Measurements from ENCODE around the gene ANP32E.

- no peak for TF ChIP-seq CHD2 (IDR thresholded peaks at IDR 0.05; ENCODE audit: low read length)
- TF ChIP-seq, protein P1, sequence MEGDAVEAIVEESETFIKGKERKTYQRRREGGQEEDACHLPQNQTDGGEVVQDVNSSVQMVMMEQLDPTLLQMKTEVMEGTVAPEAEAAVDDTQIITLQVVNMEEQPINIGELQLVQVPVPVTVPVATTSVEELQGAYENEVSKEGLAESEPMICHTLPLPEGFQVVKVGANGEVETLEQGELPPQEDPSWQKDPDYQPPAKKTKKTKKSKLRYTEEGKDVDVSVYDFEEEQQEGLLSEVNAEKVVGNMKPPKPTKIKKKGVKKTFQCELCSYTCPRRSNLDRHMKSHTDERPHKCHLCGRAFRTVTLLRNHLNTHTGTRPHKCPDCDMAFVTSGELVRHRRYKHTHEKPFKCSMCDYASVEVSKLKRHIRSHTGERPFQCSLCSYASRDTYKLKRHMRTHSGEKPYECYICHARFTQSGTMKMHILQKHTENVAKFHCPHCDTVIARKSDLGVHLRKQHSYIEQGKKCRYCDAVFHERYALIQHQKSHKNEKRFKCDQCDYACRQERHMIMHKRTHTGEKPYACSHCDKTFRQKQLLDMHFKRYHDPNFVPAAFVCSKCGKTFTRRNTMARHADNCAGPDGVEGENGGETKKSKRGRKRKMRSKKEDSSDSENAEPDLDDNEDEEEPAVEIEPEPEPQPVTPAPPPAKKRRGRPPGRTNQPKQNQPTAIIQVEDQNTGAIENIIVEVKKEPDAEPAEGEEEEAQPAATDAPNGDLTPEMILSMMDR (IDR thresholded peaks at IDR 0.05; ENCODE audit: control extremely low read depth in 1 of 3, insufficient read depth in 1 of 3, low read depth in 1 of 3, low read length in 3 of 3): no peak
- TF ChIP-seq USF2 (IDR thresholded peaks at IDR 0.05; ENCODE audit: low read length): no peak
- TF ChIP-seq POLR2AphosphoS5 (IDR thresholded peaks at IDR 0.05; ENCODE audit: low read depth, low read length): no peak
- no peak for TF ChIP-seq POLR2A (IDR thresholded peaks at IDR 0.05; ENCODE audit: control extremely low read depth in 1 of 2, low read depth in 2 of 2, low read length in 2 of 2)
- TF ChIP-seq MAX (IDR thresholded peaks at IDR 0.05): no peak
- no peak for TF ChIP-seq SIN3A (conservative IDR thresholded peaks at IDR 0.05 in 1 of 2, IDR thresholded peaks at IDR 0.05 in 1 of 2; ENCODE audit: low read depth in 1 of 2, low read length in 2 of 2)
- TF ChIP-seq CREB1 (IDR thresholded peaks at IDR 0.05): no peak
- no peak for TF ChIP-seq HDAC6 (IDR thresholded peaks at IDR 0.05; ENCODE audit: low read depth, low read length)
- TF ChIP-seq SP1 (IDR thresholded peaks at IDR 0.05; ENCODE audit: low read depth, low read length): no peak
- TF ChIP-seq RXRA (IDR thresholded peaks at IDR 0.05; ENCODE audit: insufficient read depth, low read depth, low read length): no peak
These were observed 1.8 kb upstream of the ANP32E start for GRCh38 chr1:150237746-150238145.

All from H1 (cell line).